ENCODE data around the gene ZNF850.
A peak's percentile ranks its signal among the peaks of the same experiment; 100 is the strongest.

ZNF850 gene

DNA sequence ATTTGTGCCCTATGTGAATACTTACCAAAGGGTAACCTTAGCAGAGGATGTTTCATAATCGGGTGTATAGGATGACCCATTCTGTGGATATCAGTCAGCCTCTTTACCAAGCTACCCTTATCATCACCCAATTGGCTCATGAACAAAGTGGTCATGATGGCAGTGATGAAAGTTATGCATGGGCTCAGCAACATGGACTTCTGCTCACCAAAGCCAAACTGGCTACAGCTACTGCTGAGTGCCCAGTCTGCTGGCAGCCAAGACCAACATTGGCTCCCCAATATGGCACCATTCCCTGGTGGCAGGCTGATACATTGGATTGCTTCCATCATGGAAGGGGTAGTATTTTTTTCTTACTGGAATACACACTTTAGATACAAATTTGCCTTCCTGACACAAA, 100.2 kb downstream of the ZNF850 start:
- no peak overlapping the region for H3K4me3 ChIP-seq (ENCODE audit: low read depth, low read length)
- TF ChIP-seq CTCF (IDR thresholded peaks at IDR 0.05; ENCODE audit: low read depth, low read length): no peak
- no peak for DNase-seq (ENCODE audit: low read depth, low spot score)
- in situ Hi-C loops (cut with HindIII; ENCODE audit: low sequenced_read_pairs): no loop called here

DNA sequence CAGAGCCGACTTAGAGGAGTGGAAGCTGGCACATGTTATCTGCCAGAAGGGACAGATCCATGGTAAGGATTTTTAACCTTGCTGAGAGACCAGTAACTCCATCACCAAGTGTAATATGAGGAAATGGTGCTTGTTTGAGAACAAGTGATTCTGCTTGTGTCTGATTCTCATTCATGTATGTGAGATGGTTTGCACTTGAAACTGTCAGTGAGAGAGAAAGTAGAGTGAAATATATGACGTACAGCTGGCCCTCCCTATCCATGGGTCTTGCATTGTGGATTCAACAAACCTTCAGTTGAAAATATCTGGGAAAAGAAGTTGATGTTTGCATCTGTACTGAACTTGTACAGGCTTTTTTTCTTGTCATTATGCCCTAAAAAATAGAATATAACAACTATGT, 104.0 kb downstream of the ZNF850 start:
- TF ChIP-seq CTCF (IDR thresholded peaks at IDR 0.05; ENCODE audit: low read depth, low read length): no peak
- DNase-seq (ENCODE audit: low read depth, low spot score): no peak
- in situ Hi-C loops (cut with HindIII; ENCODE audit: low sequenced_read_pairs): no loop called here
- H3K4me3 ChIP-seq (ENCODE audit: low read depth, low read length): no peak overlapping the region

DNA sequence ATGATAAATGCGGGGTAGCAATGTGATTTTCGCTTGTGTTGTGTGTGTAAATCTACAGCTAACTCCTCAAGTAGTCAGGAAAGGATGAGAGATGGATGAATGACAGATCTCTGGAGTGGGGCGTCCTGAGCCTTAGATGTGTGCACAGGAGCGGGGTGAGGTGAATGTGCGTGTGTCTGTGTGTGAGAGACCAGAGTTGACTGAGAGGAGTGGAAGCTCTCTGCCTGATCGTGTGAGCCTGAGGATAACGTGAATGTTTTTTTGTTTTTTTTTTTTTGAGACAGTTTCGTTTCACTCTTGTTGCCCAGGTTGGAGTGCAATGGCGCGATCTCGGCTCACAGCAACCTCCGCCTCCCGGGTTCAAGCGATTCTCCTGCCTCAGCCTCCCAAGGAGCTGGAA, 106.8 kb downstream of the ZNF850 start:
- in situ Hi-C loops (cut with HindIII; ENCODE audit: low sequenced_read_pairs): no loop called here
- TF ChIP-seq CTCF (IDR thresholded peaks at IDR 0.05; ENCODE audit: low read depth, low read length): no peak
- peak overlapping the region; percentile 96 for H3K4me3 ChIP-seq (ENCODE audit: low read depth, low read length)
- DNase-seq (ENCODE audit: low read depth, low spot score): no peak
